CD4-positive, alpha-beta T cell treated with Interleukin-6 for 4 hours (primary cell): Measurements from ENCODE around the gene FXYD1.

Experiments
- DNase-seq: peaks from one replicate; pipeline ENCODE4 v3.0.0-alpha.2; 2020; ENCODE audit warnings: mixed read lengths

Gene FXYD1

GRCh38 chr19:35165200-35166058 lies 26.8 kb downstream of the FXYD1 start:
- no peak for DNase-seq

- DNase-seq: no peak
These were observed 27.8 kb downstream of the FXYD1 start for GRCh38 chr19:35166100-35167063.

DNA sequence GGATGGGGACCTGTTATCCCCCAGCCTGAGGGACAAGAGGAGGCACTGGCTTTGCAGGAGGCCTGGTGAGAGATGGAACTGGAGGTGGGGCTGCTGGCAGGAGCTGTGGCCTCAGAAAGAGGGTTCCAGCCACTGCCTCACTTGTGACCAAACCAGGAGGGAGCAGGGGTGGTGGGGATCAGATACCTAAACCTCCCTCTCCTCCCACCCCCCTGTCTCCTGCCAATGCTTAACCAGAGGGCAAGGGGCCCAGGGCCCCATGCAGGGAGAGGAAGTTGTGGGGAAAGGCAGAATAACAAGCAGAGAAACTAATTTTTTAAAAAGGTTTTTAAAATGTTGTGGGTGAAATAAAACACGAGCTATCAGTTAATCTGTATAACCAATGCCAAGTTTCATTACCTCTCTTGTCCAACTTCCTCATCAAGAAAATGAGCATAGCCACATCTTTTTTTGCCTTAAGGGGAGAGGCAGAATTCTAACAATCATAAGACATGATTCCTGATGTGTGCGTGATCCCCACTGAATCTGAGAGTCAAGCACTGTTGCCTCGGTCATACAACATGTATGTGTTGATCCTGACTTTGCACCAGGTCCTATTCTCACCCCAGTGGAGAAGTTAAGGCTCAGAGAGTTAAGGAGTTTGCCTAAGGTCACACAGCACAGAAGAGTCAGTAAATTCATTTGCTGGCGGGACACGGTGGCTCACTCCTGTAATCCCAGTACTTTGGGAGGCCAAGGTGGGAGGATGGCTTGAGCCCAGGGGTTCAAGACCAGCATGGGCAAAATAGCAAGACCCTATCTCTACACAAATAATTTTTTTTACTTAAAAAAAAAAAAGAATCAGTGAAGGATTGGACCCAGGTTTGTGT lies 28.9 kb downstream of the FXYD1 start:
- DNase-seq: peak; percentile 43

DNA sequence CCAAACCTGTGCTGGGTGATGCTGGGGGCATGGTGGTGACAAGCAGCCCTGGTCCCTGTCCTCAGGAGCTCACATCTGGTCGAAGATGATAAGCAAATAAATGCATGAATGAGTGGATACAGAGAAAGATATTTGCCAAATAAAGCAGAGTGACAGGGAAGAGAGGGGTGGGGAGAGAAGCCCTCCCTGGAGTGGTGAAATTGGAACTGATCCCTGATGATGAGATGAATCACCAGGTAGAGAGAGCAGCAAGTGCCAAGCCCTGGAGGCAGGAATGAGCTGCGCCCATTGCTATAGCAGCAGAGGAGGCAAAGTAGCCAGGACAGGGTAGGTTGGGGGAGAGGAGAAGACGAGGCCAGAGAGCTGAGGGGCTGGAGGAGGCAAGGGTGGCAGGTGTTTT lies 29.6 kb downstream of the FXYD1 start:
- no peak for DNase-seq

DNA sequence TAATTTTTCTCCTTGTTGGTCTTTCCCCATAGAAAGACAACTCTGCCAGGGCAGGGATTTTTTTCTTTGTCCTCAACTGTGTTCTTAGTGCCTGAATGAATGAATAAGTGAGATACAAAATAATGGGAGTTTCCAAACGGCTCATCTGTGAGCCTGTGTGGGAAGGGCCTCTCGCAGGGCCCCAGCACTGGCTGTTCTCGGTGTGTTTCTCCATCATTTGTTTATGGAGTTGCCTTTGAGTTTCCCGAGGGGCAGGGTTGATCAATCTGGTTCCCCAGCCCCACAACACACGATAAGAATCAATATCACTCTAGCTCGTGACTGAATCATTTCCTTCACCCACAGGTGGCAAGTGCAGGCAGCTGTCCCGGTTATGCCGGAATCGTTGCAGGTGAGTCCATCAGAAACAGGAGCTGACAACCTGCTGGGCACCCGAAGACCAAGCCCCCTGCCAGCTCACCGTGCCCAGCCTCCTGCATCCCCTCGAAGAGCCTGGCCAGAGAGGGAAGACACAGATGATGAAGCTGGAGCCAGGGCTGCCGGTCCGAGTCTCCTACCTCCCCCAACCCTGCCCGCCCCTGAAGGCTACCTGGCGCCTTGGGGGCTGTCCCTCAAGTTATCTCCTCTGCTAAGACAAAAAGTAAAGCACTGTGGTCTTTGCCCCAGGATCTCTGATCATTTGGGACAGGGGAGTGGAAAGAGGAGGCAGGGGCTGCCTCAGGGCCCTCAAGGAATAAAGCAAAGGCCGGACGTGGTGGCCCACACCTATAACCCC lies 30.8 kb downstream of the FXYD1 start:
- no peak for DNase-seq

GRCh38 chr19:35170359-35171061 lies 31.9 kb downstream of the FXYD1 start:
- DNase-seq: no peak

DNA sequence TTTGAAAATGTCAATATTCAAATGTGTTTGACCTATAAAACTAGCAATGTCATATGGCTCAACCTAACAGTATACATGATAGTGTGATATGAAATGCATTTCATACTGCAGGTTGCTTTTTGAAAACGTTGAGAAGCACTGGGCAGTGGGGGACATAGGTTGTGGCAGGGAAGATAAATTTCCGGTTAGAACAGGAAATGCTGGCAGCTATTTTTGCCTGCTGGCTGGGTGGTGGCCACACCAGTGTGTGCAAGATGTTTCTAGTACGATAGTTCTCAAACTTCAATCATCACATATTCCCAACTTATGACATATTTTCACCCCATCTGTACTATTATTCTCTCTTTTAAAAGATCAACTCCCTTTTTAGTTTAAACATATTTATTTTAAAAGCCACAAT lies 33.1 kb downstream of the FXYD1 start:
- peak; percentile 32 for DNase-seq

DNA sequence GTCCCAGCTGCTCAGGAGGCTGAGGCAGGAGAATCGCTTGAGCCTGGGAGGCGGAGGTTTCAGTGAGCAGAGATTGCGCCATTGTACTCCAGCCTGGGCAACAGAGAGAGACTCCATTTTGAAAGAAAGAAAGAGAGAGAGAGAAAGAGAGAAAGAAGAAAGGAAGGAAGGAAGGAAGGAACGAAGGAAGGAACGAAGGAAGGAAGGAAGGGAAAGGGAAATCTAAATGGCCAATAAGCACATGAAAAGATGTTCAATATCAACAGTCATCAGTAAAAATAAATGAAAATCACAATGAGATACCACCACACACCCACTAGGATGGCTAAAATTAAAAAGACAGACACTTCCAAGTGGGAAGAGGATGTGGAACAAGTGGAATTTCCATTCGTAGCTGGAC lies 35.6 kb downstream of the FXYD1 start:
- DNase-seq: no peak

DNA sequence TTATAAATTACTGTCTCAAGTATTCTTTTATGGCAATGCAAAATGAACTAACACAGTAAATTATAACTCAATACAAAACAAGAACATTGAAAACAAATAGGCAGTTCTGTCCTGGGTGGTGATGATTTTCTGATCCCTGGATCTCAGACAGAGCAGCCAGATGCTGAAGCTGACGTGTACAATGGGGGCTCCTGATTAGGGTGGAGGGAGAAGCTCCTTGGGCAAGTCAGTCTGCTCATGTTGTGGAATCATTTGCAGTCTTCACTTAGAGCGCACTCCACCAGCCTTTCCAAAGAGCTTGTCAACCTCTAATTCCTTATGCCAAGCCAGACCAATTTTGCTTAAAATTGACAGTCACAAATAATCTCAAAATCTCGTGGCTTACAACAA lies 37.6 kb downstream of the FXYD1 start:
- no peak for DNase-seq

- DNase-seq: no peak
These were observed 39.0 kb downstream of the FXYD1 start for GRCh38 chr19:35177377-35178274.

GRCh38 chr19:35178701-35179100 lies 40.1 kb downstream of the FXYD1 start:
- no peak for DNase-seq

DNA sequence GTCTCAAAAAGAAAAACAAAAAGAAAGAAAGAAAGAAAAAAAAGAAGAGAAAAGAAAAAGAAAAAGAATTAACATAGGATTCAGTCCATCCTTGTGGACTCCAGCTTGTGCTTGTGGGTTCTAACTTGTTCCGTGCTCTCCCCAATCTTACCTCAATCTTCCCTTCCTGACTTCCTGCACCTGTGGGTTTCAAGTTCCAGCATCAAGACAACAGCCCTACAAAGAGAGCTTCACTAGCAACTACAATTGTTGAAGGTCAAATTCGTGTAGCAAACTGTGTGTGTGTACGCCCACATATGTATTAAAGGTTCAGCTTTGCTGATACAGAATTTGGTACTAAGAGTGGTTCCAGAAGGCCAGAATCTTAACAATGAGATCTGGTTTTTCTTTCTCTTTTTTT lies 41.2 kb downstream of the FXYD1 start:
- DNase-seq: no peak

DNA sequence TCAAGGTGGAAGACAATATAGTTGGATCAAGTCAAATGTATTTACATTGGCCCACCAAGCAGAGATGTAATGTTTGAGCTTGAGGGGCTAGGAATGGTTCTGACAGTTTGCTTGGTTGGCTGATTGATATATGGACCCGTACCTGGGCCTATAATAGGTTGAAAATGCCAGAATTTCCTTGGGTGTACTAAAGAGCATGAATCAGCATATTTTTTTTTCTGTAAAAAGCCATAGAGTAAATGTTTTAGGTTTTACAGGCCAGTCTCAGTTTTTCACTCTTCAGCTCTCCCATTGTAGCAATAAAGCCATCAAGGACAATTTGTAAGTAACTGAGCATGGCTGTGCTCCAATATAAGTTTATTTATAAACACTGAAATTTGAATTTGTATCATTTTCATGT lies 42.8 kb downstream of the FXYD1 start:
- no peak for DNase-seq

DNA sequence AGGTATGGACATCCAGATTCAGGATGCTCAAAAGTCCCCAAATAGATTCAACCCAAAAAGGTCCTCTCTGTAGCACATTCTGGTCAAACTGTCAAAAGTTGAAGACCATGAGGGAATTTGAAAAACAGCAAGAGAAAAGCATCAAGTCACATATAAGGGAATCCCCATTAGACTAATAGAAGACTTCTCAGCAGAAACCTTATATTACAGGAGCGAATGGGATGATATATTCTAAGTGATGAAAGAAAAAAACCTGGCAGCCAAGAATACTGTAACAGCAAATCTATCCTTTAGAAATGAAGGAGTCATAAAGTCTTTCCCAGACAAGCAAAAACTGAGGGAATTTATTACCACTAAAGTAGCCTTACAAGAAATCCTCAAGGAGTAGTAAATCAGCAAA lies 45.6 kb downstream of the FXYD1 start:
- DNase-seq: no peak

GRCh38 chr19:35184884-35185283 lies 46.3 kb downstream of the FXYD1 start:
- no peak for DNase-seq
